K562 (cell line): ENCODE measurements around the gene PPM1H.

Source experiments
- CBFA2T2 ChIP-seq: fragments of 450-650 bp; conservative IDR thresholded peaks from 2 replicates; pipeline ENCODE4 v1.6.1; 2017; ENCODE audit warnings: mild to moderate bottlenecking
- CBX3 ChIP-seq, 2 experiments: IDR thresholded peaks; 1 replicate in 1 of 2; 2 replicates in 1 of 2; pipeline ENCODE4 v1.6.1; 2012; ENCODE audit warnings: inconsistent platforms in 2 of 2, low read length in 2 of 2, borderline replicate concordance in 1 of 2, control low read depth in 1 of 2
- EGR1 ChIP-seq: fragments of 450-650 bp; conservative IDR thresholded peaks from 2 replicates; pipeline ENCODE4 v1.6.1; 2017; ENCODE audit warnings: mild to moderate bottlenecking
- EZH2 ChIP-seq: IDR thresholded peaks from 2 replicates; pipeline ENCODE4 v1.6.1; 2012; ENCODE audit warnings: low read depth, mild to moderate bottlenecking, inconsistent platforms, low read length, borderline replicate concordance
- JUN ChIP-seq, 2 experiments: sonication (generic) in 1 of 2; formaldehyde crosslinking in 1 of 2; IDR thresholded peaks; 2 replicates each; pipeline versions ENCODE4 v1.6.1 to v1.8.0; 2012 to 2022; ENCODE audit warnings: borderline replicate concordance in 2 of 2, mild to moderate bottlenecking in 2 of 2, improper control_type of control experiment in 1 of 2, low read depth in 1 of 2, low read length in 1 of 2, missing genetic modification reagents in 1 of 2
- KDM4B ChIP-seq, 2 experiments: fragments of 450-650 bp in 1 of 2; sonication (generic) in 1 of 2; IDR thresholded peaks; 2 replicates each; pipeline ENCODE4 v1.6.1; 2016 to 2017; ENCODE audit warnings: borderline replicate concordance in 2 of 2, antibody characterized with exemption in 1 of 2, low read depth in 1 of 2, mild to moderate bottlenecking in 1 of 2
- NRF1 ChIP-seq, 2 experiments: fragments of 450-650 bp; IDR thresholded peaks in 1 of 2; conservative IDR thresholded peaks in 1 of 2; 2 replicates each; pipeline ENCODE4 v1.6.1; 2014; ENCODE audit warnings: mild to moderate bottlenecking in 2 of 2
- SNIP1 ChIP-seq: fragments of 450-650 bp; IDR thresholded peaks from 2 replicates; pipeline ENCODE4 v1.7.1; 2017; ENCODE audit warnings: low read depth, mild to moderate bottlenecking
- STAG1 ChIP-seq: sonication (generic); formaldehyde crosslinking; IDR thresholded peaks from 2 replicates; pipeline ENCODE4 v1.5.0; 2020; ENCODE audit warnings: missing genetic modification reagents, borderline replicate concordance
- TF ChIP-seq, protein P1 (sequence below), 3 experiments: IDR thresholded peaks in 2 of 3; conservative IDR thresholded peaks in 1 of 3; 2 replicates each; pipeline ENCODE4 v1.5.1; 2011 to 2012; ENCODE audit warnings: low read length in 3 of 3, mild to moderate bottlenecking in 3 of 3, control low read depth in 2 of 3, improper control_type of control experiment in 1 of 3, inconsistent platforms in 1 of 3, low read depth in 1 of 3, mixed read lengths in 1 of 3, moderate library complexity in 1 of 3; ENCODE audit not compliant: insufficient read depth in 2 of 3

DNA sequence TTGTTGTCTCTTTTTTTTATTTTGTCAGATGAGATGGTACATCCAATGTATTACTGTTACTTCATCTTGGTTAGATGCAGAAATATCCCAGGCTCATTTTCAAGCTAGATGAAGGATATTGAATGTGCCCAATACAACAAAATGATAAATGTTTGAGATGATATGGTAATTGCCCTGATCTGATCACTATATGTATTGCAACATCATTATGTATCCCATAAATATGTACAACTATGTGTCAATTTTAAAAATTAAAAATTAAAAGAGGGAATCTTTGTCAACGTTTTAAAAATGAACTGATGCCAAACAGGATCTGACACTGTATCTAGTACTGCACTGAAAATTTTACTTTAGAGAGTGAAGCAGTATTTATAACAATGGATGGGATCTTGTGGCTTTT is 78.5 kb downstream of the PPM1H start:
- TF ChIP-seq CBFA2T2 (no peak), STAG1 (CRISPR knock-in tag) (no peak), CBX3 (IDR thresholded peaks at IDR 0.05; ENCODE audit: borderline replicate concordance in 1 of 2, low read length in 2 of 2) (no peak), EGR1 (no peak), NRF1 (conservative IDR thresholded peaks at IDR 0.05 in 1 of 2, IDR thresholded peaks at IDR 0.05 in 1 of 2) (no peak), EZH2 (no peak), SNIP1 (no peak), KDM4B (IDR thresholded peaks at IDR 0.05; ENCODE audit: borderline replicate concordance in 2 of 2, low read depth in 1 of 2) (no peak), JUN (IDR thresholded peaks at IDR 0.05; ENCODE audit: borderline replicate concordance, low read depth, low read length) (no peak), JUN (CRISPR knock-in tag; IDR thresholded peaks at IDR 0.05; ENCODE audit: borderline replicate concordance) (no peak)
- TF ChIP-seq, protein P1, sequence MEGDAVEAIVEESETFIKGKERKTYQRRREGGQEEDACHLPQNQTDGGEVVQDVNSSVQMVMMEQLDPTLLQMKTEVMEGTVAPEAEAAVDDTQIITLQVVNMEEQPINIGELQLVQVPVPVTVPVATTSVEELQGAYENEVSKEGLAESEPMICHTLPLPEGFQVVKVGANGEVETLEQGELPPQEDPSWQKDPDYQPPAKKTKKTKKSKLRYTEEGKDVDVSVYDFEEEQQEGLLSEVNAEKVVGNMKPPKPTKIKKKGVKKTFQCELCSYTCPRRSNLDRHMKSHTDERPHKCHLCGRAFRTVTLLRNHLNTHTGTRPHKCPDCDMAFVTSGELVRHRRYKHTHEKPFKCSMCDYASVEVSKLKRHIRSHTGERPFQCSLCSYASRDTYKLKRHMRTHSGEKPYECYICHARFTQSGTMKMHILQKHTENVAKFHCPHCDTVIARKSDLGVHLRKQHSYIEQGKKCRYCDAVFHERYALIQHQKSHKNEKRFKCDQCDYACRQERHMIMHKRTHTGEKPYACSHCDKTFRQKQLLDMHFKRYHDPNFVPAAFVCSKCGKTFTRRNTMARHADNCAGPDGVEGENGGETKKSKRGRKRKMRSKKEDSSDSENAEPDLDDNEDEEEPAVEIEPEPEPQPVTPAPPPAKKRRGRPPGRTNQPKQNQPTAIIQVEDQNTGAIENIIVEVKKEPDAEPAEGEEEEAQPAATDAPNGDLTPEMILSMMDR (IDR thresholded peaks at IDR 0.05 in 2 of 3, conservative IDR thresholded peaks at IDR 0.05 in 1 of 3; ENCODE audit: insufficient read depth in 2 of 3, low read depth in 1 of 3, low read length in 3 of 3): no peak
